ENCODE data around the gene AK2.
A peak's percentile ranks its signal among the peaks of the same experiment; 100 is the strongest.

Gene AK2

DNA sequence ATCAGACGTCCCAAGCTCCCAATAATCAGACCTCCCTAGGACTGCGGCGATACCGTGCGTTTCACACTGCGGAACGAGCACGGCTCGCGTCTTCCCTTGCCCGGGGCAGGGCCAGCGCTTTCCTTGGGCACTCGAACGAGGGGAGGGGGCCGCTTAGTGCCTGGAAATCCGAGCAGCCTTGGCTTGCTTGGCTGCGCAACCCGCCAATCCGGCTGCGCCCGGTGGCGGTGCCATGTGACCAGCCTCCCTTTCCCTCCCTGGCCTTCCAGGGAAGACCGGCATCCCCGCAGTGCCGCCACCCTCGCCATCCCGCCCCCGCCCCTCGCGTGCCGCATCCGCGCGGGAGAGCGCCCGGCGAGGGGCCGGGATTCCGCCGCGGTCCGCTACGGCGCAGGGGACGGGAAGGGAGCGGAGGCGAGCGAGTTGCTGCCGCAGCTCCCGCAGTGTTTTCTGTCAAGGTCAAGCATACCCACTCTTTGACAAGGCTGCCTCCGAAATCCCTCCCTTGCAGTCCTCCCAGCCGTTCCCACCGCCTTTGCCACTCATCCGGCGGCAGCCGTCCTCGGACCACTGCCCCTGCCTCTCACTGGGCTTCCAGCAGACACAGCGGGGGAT is 63.8 kb downstream of the AK2 start:
- no peak for DNase-seq (ENCODE audit: low read depth)

DNA sequence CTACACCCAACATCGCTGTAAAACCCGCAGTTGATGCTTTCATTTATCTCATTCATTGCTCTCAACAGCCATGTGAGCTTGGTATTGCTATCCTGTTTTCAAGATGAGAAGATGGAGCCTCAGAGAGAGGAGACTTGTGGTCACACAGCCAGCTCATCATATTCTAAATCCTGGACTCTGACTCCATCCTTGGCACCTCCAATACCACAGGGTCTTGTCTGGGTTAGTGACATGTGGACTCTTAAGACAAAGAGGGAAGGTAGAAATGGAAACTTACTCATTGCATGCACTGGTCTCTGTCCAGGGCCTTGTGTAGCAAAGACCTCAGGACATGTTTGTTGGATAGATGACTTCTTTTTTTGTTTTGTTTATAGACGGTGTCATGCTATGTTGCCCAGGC is 65.1 kb downstream of the AK2 start:
- DNase-seq (ENCODE audit: low read depth), result no peak

DNA sequence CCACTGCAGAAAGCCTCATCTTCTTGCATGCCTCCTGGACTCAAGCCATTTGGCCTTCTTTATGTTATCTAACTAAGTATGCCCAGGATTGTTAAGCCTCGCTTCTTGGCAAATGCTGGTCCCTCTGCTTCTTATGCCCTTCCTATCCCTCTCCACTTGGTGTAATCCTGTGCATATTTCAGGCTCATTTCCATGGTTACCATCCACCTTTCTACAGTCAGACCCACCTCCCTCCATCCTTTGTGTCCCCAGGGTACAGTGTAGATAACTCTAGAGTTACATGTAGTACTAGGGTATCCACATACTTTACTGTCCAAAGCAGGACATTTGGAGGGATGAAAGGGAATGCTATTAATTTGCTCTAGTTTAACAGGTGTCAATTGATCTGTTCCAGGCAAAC is 65.5 kb downstream of the AK2 start:
- no peak for DNase-seq (ENCODE audit: low read depth)

DNA sequence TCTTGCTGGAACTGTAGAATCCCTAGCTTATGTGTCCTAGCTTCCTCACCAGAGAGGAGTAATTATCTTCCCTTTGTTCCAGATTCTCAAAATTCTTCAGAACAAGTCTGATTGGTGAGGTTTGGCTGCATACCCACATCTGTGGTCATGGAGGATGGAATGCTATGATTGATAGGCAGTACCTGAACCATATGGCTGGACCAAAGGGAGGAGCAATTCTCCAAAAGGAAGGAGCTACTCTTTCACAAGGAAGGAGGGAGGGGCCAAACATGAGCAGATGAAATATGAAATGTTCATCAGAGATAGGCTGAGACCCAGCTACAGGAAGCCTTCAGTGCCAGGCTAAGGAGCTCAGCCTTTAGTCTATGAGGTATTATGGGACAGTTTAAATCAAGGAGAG is 67.1 kb downstream of the AK2 start:
- DNase-seq (ENCODE audit: low read depth), result no peak

DNA sequence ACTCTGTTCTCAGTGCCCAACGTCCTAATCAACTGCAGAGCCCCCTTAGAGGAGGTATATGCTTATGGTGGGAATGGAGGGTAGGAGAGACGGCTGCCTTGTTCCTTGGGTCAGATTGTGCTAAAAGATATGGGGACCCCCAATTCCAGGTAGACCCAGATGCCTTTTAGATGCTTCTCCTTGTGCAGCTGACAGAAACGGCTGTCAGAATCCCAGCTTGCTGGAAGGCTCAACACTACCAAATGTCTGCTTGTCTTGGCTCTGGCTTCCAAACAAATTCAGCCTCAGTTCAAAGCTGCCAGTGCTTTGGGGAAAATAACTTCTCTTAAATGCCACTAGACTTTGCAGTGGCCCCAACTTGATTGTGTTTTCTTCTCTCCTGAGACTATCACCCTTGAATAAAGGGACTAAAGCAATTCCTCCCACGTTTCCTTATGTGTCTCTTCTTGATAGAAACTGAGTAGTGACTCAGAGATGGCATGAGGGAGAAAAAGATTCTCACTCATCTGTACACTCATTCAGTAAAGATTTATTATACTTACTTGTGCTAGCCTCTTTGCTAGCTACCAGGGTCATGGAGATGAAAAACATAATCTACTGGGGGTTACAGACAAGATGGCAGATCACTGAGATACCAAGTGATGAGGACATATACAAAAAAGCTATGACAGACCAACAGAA is 68.7 kb downstream of the AK2 start:
- DNase-seq (ENCODE audit: low read depth), result no peak

DNA sequence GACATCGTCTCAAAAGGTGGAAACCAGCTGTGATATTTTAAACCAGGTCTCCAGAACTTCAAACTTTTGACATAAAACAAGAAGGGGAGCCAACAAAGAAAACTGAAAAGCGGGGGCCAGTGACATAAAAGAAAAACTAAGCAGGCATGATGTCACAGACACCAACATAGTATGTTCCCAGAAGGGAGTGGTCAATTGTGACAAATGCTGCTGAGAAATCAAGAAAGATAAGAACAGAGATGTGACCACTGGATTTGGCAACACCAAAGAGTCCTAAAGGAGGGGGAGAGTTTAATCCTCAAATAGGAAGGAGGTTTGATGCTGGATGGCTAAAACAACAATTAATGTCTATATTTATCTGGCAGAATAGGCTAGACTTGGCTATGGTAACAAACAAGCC is 69.8 kb downstream of the AK2 start:
- DNase-seq (ENCODE audit: low read depth), result no peak

DNA sequence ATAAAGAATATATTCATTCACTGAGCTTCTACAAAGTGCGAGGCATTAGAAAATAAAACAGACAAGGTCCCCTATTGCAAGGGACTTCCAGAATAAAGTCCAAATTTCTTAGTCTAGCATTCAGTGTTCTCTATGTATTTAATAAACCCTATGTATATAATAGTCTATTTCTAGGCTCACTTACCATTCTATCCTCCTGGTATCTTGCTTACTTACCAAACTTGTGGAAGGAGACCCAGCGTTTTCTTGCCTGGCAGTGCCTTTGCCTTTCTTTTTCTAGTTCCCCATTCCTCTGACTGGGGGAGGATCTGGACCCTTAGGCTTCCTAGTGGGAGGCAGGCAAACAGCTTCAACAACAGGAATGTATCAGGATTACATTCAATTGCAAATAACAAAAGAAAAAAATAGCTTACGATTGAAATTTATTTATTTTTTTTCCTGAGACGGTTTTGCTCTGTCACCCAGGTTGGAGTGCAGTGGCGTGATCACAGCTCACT is 71.4 kb downstream of the AK2 start:
- DNase-seq (ENCODE audit: low read depth), result no peak

DNA sequence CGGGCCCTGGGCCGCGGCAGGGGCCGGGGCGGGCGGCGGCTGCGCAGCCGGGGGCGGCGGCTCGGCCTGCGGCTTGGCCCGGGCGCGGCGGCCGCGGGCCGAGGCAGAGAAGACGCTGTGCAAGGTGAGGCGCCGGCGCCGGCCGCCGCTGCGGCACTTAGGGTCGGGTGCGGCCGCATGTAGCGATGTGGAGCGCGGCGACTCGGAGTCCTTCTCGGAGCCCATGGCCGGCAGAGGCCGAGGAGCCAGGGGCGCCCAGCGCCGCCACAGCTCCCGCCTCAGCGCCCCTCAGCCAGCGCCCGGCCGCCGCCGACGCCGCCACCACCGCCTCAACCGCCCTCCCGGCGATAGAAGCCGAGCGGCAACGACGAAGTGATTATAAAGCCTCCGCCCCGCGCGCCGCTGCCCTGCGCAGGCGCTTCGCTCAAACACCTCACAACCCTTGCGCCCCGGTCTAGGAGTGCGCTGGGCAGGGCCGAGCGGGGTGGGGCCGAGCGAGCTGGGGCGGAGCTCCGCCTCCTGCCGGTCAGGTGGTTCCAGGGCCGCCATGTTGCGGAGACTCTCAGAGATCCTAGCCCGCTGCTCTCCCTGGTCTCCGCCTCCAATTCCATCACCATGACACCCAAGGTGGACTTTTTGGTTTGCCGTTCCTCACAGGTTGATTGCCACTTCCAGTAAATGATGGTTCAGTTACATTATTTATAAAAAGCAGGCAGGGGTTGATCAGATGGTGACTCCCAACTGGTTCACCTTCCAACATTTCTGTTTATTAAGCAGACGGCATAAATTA is 72.0 kb downstream of the AK2 start, which contains the start of gene RNF19B:
RNF19B (minus strand) TSS at position 349 of the 790 bp plus-strand sequence; CDS start at position 225, 124 bp downstream.
- peak; percentile 85 for DNase-seq (ENCODE audit: low read depth)

DNA sequence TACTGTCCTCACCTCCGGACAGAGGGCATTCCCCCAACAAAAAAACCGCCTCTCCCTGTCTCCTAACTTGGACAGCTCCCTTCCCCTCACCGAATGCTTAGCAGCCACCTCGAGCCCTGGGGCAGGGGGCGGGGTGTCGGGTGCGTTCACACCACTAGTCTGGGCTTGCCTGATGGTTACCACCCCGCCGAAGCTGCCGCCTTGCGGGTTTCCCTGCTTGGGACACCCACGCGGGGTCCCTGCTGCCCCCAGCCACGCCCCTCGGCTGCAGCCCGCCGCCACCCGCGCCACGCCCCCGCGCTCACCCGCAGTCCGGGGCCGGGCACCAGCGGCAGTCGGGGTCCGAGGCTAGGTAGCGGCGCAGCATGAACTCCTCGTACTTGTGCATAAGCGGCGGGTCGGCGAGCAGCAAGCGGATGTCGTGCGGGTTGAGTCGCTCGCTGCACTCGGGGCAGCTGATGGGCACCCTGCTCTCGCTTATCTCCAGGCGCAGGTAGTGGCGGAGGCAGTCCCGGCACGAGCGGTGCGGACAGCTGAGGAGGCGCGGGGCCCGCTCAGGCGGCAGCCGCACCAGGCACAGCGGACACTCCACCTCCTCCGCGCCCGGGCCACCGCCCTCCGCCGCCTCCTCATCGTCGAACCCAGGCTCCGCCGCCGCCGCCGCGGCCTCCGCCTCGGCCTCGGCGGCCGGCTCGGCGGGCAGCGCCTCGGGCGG is 72.8 kb downstream of the AK2 start:
- no peak for DNase-seq (ENCODE audit: low read depth)

DNA sequence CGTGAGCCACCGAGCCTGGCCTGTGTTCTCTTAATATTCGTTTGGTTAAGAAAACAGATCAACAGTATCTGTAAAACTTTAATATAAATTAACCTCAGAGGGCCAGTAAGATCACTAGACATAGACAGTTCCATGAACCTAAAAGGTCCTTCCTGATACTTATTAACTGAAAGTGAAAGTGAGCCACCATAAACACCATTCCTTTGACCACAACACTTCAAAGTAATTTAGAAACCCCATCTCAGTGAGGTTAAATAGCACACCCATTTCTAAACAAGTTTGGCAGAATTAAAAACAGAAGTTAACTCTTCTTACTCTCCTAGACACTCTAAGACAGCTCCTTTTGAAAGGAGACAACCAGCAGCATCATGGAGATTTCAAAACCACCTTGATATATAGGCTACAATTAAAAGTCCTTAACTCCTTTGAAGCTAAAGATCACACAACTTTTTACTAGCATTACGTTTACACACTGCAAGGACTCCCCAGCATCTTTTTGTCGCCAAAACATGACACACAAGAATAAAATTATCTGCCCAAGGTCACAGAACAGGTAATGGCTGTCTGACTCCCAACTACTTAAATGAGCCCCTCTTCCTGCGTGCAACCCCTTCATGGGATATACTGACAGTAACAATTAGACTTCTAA is 74.3 kb downstream of the AK2 start:
- DNase-seq (ENCODE audit: low read depth), result no peak

DNA sequence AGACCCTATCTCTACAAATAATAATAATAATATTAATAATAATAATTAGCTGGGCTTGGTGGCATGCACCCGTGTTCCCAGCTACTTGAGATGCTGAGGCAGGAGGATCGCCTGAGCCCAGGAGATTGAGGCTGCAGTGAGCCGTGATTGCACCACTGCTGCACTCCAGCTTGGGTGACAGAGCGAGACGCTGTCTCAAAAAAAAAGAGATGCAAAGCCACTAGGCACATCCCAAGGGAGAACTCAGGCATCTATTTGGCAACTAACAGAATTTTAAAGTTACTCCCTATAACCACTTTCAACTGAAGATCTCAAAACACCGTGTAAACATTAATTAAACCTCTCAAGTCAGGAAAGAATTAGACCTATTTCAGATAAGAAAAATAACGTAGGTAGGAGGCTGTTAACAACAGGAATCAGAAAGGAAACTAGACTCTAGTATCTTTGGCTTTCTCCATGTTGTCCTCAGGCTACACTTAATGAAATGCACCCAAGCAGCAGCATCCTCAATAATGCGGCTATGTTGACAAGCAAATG is 75.8 kb downstream of the AK2 start:
- no peak for DNase-seq (ENCODE audit: low read depth)

DNA sequence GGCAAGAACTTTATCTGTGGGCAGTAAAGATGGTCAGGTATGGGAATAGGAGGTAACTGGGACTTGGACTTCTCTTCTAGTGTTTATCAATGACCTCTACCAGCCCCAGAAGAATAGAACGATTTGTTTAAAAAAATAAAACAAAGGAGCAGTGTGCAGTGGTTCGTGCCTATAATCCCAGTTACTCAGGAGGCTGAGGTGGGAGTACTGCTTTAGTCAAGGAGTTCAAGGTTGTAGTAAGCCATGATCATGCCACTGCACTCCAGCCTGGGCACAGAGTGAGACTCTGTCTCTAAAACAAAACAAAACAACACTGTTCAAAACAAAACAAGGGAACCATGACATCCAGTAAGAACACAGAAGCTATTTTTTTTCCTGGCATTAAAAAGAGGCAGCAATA is 76.3 kb downstream of the AK2 start:
- no peak for DNase-seq (ENCODE audit: low read depth)

DNA sequence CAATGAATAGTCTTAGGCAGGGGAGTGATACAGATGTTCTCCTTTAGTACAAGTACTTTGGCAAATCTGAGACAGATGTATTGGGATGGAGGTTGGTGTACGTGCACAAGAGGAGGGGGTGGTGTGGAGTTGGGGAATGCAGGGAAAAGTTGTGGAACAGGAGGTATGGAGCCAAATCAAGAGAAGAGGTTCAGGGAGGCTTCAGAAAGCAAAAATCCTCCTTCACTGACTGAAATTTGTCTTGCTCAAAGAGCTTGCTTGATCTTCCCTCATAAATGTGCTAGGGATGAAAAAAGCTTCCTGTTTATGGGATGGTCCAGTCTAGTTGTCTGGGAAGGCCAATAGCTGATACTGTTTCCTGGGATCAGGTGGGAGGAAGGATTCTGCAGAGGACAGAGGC is 77.9 kb downstream of the AK2 start:
- DNase-seq (ENCODE audit: low read depth), result no peak

All from fibroblast of the conjunctiva (primary cell).